HepG2 (cell line): Measurements from ENCODE around the gene ATOH7.

Experiments used
- CHD4 ChIP-seq: fragments of 200-600 bp; sonication (generic); IDR thresholded peaks from 2 replicates; pipeline ENCODE4 v1.7.0; 2017; ENCODE audit warnings: mild to moderate bottlenecking, low read length, borderline replicate concordance
- JUN ChIP-seq: sonication (generic); formaldehyde crosslinking; IDR thresholded peaks from 2 replicates; pipeline ENCODE4 v1.4.0; 2020; ENCODE audit warnings: mild to moderate bottlenecking, missing genetic modification reagents
- MTA3 ChIP-seq: sonication (generic); formaldehyde crosslinking; IDR thresholded peaks from 2 replicates; pipeline ENCODE4 v1.4.0; 2020; ENCODE audit warnings: missing genetic modification reagents
- NFE2L1 ChIP-seq: sonication (generic); formaldehyde crosslinking; IDR thresholded peaks from 2 replicates; pipeline ENCODE4 v1.4.0; 2020; ENCODE audit warnings: missing genetic modification reagents, mild to moderate bottlenecking, borderline replicate concordance
- POLR2A ChIP-seq, 2 experiments: IDR thresholded peaks; 2 replicates each; pipeline ENCODE4 v1.6.1; 2011; ENCODE audit warnings: low read depth in 2 of 2, low read length in 2 of 2, mild to moderate bottlenecking in 1 of 2, moderate library complexity in 1 of 2; ENCODE audit not compliant: insufficient read depth in 1 of 2
- SMC3 ChIP-seq: IDR thresholded peaks from 2 replicates; pipeline ENCODE4 v1.6.1; 2011; ENCODE audit warnings: low read length, improper control_type of control experiment
- SP1 ChIP-seq, 2 experiments: fragments of 450-650 bp in 1 of 2; sonication (generic) in 1 of 2; formaldehyde crosslinking in 1 of 2; IDR thresholded peaks; 2 replicates each; pipeline versions ENCODE4 v1.4.0 to v1.6.1; 2016 to 2020; ENCODE audit warnings: missing genetic modification reagents in 1 of 2
- TF ChIP-seq, protein P1 (sequence below): sonication (generic); formaldehyde crosslinking; IDR thresholded peaks from 2 replicates; pipeline ENCODE4 v1.4.0; 2020; ENCODE audit warnings: mild to moderate bottlenecking, missing genetic modification reagents
- TF ChIP-seq, protein P2 (sequence below): sonication (generic); formaldehyde crosslinking; IDR thresholded peaks from 2 replicates; pipeline ENCODE4 v1.5.0; 2020; ENCODE audit warnings: mild to moderate bottlenecking, missing genetic modification reagents, moderate library complexity

- no peak for TF ChIP-seq SP1 (IDR thresholded peaks at IDR 0.05)
- TF ChIP-seq SP1 (CRISPR knock-in tag; IDR thresholded peaks at IDR 0.05): no peak
- TF ChIP-seq, protein P1, sequence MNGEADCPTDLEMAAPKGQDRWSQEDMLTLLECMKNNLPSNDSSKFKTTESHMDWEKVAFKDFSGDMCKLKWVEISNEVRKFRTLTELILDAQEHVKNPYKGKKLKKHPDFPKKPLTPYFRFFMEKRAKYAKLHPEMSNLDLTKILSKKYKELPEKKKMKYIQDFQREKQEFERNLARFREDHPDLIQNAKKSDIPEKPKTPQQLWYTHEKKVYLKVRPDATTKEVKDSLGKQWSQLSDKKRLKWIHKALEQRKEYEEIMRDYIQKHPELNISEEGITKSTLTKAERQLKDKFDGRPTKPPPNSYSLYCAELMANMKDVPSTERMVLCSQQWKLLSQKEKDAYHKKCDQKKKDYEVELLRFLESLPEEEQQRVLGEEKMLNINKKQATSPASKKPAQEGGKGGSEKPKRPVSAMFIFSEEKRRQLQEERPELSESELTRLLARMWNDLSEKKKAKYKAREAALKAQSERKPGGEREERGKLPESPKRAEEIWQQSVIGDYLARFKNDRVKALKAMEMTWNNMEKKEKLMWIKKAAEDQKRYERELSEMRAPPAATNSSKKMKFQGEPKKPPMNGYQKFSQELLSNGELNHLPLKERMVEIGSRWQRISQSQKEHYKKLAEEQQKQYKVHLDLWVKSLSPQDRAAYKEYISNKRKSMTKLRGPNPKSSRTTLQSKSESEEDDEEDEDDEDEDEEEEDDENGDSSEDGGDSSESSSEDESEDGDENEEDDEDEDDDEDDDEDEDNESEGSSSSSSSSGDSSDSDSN: no peak
- TF ChIP-seq SMC3: no peak
- TF ChIP-seq NFE2L1: no peak
- no peak for TF ChIP-seq MTA3 (CRISPR knock-in tag)
- no peak for TF ChIP-seq CHD4
- no peak for TF ChIP-seq JUN (CRISPR knock-in tag)
- TF ChIP-seq, protein P2, sequence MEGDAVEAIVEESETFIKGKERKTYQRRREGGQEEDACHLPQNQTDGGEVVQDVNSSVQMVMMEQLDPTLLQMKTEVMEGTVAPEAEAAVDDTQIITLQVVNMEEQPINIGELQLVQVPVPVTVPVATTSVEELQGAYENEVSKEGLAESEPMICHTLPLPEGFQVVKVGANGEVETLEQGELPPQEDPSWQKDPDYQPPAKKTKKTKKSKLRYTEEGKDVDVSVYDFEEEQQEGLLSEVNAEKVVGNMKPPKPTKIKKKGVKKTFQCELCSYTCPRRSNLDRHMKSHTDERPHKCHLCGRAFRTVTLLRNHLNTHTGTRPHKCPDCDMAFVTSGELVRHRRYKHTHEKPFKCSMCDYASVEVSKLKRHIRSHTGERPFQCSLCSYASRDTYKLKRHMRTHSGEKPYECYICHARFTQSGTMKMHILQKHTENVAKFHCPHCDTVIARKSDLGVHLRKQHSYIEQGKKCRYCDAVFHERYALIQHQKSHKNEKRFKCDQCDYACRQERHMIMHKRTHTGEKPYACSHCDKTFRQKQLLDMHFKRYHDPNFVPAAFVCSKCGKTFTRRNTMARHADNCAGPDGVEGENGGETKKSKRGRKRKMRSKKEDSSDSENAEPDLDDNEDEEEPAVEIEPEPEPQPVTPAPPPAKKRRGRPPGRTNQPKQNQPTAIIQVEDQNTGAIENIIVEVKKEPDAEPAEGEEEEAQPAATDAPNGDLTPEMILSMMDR (CRISPR knock-in tag): no peak
- TF ChIP-seq POLR2A (IDR thresholded peaks at IDR 0.05; ENCODE audit: insufficient read depth in 1 of 2, low read depth in 2 of 2, low read length in 2 of 2): no peak
Observed at GRCh38 chr10:68276224-68276623, 44.3 kb upstream of the ATOH7 start.
